ENCODE measurements around the gene MAT2A.

MAT2A gene

DNA sequence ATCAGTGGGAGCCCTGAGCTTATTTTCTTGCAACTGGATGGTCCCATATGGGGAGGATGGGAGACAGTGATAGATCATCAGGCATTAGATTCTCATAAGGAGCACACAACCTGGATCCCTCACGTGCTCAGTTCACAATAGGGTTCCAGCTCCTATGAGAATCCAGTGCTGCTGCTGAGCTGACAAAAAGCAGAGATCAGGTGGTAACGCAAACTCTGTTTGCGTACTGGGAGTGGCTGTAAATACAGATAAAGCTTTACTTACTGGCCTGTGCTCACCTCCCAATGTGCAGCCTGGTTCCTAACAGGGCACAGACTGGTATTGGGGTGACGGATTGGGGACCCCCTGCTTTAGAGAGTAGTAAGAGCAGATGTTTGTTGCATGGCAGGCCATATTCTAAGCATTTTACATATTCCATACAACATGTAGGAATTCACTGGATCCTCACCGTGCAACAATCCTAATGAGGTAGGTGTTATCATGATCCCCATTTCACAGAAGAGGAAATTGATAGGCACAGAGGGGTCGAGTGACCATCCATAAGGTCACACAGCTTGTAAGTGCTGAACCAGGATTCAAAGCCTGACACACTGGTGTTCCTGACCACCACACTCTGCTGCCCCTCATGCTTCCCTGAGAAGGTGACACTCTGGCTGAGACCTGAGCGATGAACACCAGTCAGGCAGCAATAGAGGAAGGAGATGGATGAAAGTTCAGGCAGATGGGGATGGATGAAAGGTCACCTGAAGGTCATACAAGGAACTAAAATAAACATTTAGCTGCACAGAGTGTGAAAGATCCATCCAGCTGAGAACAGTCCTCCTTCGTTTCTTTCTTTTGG lies 15.7 kb upstream of the MAT2A start:
- no peak overlapping the region for H2AK5ac ChIP-seq (ENCODE audit: low read depth, low read length)
- peaks cover 0 to 7% (median 0%) of the 10 kb centered on the region in 3 experiments for H3K27me3 ChIP-seq (ENCODE audit: control insufficient read depth in 3 of 3, insufficient read depth in 3 of 3, low read depth in 1 of 3, low read length in 3 of 3)
- WGBS, 2 donors (ENCODE audit: extremely low coverage in 2 of 2, insufficient read length in 2 of 2, insufficient replicate concordance in 1 of 2): no CpG with 5 or more reads among the region's 8 CpGs
- no peak overlapping the region for H3K4me3 ChIP-seq (ENCODE audit: low read length in 2 of 2)
- no peak overlapping the region for H3K14ac ChIP-seq (ENCODE audit: low read length)
- no peak overlapping the region for H3K27ac ChIP-seq (replicated peaks; ENCODE audit: low read length)
- H2BK12ac ChIP-seq (ENCODE audit: low read length): no peak overlapping the region
- no peak overlapping the region for H3K9ac ChIP-seq (ENCODE audit: low read depth, low read length, poor library complexity)
- no peaks in the 10 kb centered on the region for H3K79me1 ChIP-seq (ENCODE audit: low read depth, low read length)
- H2BK15ac ChIP-seq (ENCODE audit: low read length): no peak overlapping the region
- no peak overlapping the region for H3K18ac ChIP-seq (ENCODE audit: low read length)
- DNase-seq (ENCODE audit: low spot score): no peak
- H3K9me3 ChIP-seq (replicated peaks in 1 of 2; ENCODE audit: control insufficient read depth in 2 of 2, insufficient read depth in 1 of 2, low read depth in 1 of 2, low read length in 2 of 2): peaks cover 0 to 3% of the 10 kb centered on the region in 2 donors
- H2BK120ac ChIP-seq (ENCODE audit: low read depth, low read length): no peak overlapping the region
- no peak overlapping the region for H4K8ac ChIP-seq (ENCODE audit: low read depth, low read length)
- H2BK5ac ChIP-seq (ENCODE audit: low read length): no peak overlapping the region
- no peak overlapping the region for H3K4me2 ChIP-seq (ENCODE audit: insufficient read depth, low read length, poor library complexity, severe bottlenecking)
- no peaks in the 10 kb centered on the region for H3K36me3 ChIP-seq (replicated peaks in 1 of 2; ENCODE audit: control insufficient read depth in 2 of 2, insufficient read depth in 2 of 2, low read length in 2 of 2)
- H2AFZ ChIP-seq (ENCODE audit: low read length): no peak overlapping the region
- H3K23ac ChIP-seq (ENCODE audit: low read depth, low read length, poor library complexity): no peak overlapping the region
- H4K91ac ChIP-seq (ENCODE audit: low read depth, low read length, poor library complexity): no peak overlapping the region
- H3K4ac ChIP-seq (ENCODE audit: low read length): no peak overlapping the region
- H3K4me1 ChIP-seq (ENCODE audit: control insufficient read depth in 2 of 2, insufficient read depth in 1 of 2, low read depth in 1 of 2, low read length in 2 of 2): peaks cover 7 to 13% of the 10 kb centered on the region in 2 donors

DNA sequence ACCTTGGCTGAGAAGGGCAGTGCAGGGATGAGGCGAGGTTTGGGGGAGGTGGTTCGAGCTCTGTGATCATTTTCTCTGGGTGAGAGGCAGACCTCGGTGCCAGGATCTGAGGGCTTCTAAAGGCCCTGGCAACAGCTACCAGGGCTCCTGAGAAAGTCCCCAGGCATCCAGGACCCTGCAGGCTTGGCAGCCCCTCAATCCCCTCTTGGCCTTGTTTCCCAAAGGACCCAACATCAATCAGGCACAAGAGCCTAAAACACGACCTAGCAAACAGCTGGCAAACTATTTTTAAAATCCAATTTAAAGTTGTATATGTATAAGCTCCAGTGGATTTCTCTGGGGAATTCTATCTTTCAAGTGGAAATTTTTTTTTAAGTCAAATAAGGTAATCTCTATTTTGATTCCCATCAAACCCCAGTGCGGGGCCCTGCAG lies 15.0 kb upstream of the MAT2A start:
- Histone ChIP-seq H3K14ac (ENCODE audit: low read length) (no peak overlapping the region), H2BK120ac (ENCODE audit: low read depth, low read length) (no peak overlapping the region), H4K8ac (ENCODE audit: low read depth, low read length) (no peak overlapping the region), H3K9me3 (replicated peaks in 1 of 2; ENCODE audit: control insufficient read depth in 2 of 2, insufficient read depth in 1 of 2, low read depth in 1 of 2, low read length in 2 of 2) (peaks cover 0 to 1% of the 10 kb centered on the region in 2 donors), H2AFZ (ENCODE audit: low read length) (peak overlapping the region; percentile 95), H3K36me3 (replicated peaks in 1 of 2; ENCODE audit: control insufficient read depth in 2 of 2, insufficient read depth in 2 of 2, low read length in 2 of 2) (no peaks in the 10 kb centered on the region), H3K27me3 (ENCODE audit: control insufficient read depth in 3 of 3, insufficient read depth in 3 of 3, low read depth in 1 of 3, low read length in 3 of 3) (peaks cover 0 to 6% (median 0%) of the 10 kb centered on the region in 3 experiments), H2BK12ac (ENCODE audit: low read length) (no peak overlapping the region), H3K9ac (ENCODE audit: low read depth, low read length, poor library complexity) (no peak overlapping the region), H2BK5ac (ENCODE audit: low read length) (no peak overlapping the region), H3K79me1 (ENCODE audit: low read depth, low read length) (no peaks in the 10 kb centered on the region), H3K23ac (ENCODE audit: low read depth, low read length, poor library complexity) (no peak overlapping the region), H4K91ac (ENCODE audit: low read depth, low read length, poor library complexity) (no peak overlapping the region), H3K4me3 (ENCODE audit: low read length in 2 of 2) (no peak overlapping the region), H3K4me1 (ENCODE audit: control insufficient read depth in 2 of 2, insufficient read depth in 1 of 2, low read depth in 1 of 2, low read length in 2 of 2) (peaks cover 7 to 13% of the 10 kb centered on the region in 2 donors), H3K4ac (ENCODE audit: low read length) (no peak overlapping the region), H3K4me2 (ENCODE audit: insufficient read depth, low read length, poor library complexity, severe bottlenecking) (no peak overlapping the region), H3K18ac (ENCODE audit: low read length) (no peak overlapping the region), H2AK5ac (ENCODE audit: low read depth, low read length) (no peak overlapping the region), H2BK15ac (ENCODE audit: low read length) (no peak overlapping the region), H3K27ac (replicated peaks; ENCODE audit: low read length) (no peak overlapping the region)
- WGBS, 2 donors (ENCODE audit: extremely low coverage in 2 of 2, insufficient read length in 2 of 2, insufficient replicate concordance in 1 of 2): no CpG with 5 or more reads among the region's 5 CpGs
- DNase-seq (ENCODE audit: low spot score): no peak

DNA sequence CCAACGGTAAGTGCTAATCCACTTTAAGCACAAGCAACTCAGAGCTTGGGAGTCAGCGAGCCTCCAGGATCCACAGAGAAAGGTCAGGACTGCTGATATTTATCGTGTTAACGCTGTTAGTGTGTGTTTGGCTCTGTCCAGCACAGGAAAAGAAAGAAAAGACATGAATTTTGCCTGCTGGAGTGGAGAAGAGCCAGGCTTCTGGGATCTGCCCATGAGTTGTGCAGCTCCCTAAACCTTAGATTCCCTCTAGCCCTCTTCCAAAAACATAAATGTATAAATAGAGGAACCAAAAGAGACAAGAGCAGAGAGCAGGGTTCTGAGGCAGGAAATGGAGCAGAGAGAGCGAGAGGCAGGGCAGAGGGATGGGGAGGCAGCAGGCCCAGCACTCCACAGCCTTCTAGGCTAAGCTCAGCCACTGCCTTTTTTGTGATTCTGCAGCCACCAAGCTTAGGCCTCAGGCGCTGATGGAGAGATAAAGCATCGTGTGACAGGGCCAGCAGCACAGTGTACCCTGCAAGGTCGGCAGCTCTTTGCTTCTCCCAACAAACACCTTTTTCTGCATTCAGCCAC lies 14.5 kb upstream of the MAT2A start:
- peak overlapping the region; percentile 5 for H3K18ac ChIP-seq (ENCODE audit: low read length)
- no peak overlapping the region for H2BK12ac ChIP-seq (ENCODE audit: low read length)
- H2BK120ac ChIP-seq (ENCODE audit: low read depth, low read length): no peak overlapping the region
- H2BK5ac ChIP-seq (ENCODE audit: low read length): no peak overlapping the region
- no peaks in the 10 kb centered on the region for H3K36me3 ChIP-seq (replicated peaks in 1 of 2; ENCODE audit: control insufficient read depth in 2 of 2, insufficient read depth in 2 of 2, low read length in 2 of 2)
- H4K8ac ChIP-seq (ENCODE audit: low read depth, low read length): no peak overlapping the region
- H2AFZ ChIP-seq (ENCODE audit: low read length): peak overlapping the region; percentile 95
- no peak overlapping the region for H4K91ac ChIP-seq (ENCODE audit: low read depth, low read length, poor library complexity)
- H3K27ac ChIP-seq (replicated peaks; ENCODE audit: low read length): peak overlapping the region; percentile 5
- no peak overlapping the region for H3K23ac ChIP-seq (ENCODE audit: low read depth, low read length, poor library complexity)
- H3K4ac ChIP-seq (ENCODE audit: low read length): no peak overlapping the region
- peaks cover 0 to 4% (median 0%) of the 10 kb centered on the region in 3 experiments for H3K27me3 ChIP-seq (ENCODE audit: control insufficient read depth in 3 of 3, insufficient read depth in 3 of 3, low read depth in 1 of 3, low read length in 3 of 3)
- no peak overlapping the region for H2BK15ac ChIP-seq (ENCODE audit: low read length)
- no peak overlapping the region for H3K4me3 ChIP-seq (ENCODE audit: low read length in 2 of 2)
- no peak overlapping the region for H2AK5ac ChIP-seq (ENCODE audit: low read depth, low read length)
- no CpG with 5 or more reads among the region's 8 CpGs for WGBS, 2 donors (ENCODE audit: extremely low coverage in 2 of 2, insufficient read length in 2 of 2, insufficient replicate concordance in 1 of 2)
- no peaks in the 10 kb centered on the region for H3K79me1 ChIP-seq (ENCODE audit: low read depth, low read length)
- H3K9ac ChIP-seq (ENCODE audit: low read depth, low read length, poor library complexity): no peak overlapping the region
- H3K9me3 ChIP-seq (replicated peaks in 1 of 2; ENCODE audit: control insufficient read depth in 2 of 2, insufficient read depth in 1 of 2, low read depth in 1 of 2, low read length in 2 of 2): no peaks in the 10 kb centered on the region
- DNase-seq (ENCODE audit: low spot score): no peak
- H3K4me2 ChIP-seq (ENCODE audit: insufficient read depth, low read length, poor library complexity, severe bottlenecking): no peak overlapping the region
- H3K14ac ChIP-seq (ENCODE audit: low read length): no peak overlapping the region
- peaks cover 7 to 13% of the 10 kb centered on the region in 2 donors for H3K4me1 ChIP-seq (ENCODE audit: control insufficient read depth in 2 of 2, insufficient read depth in 1 of 2, low read depth in 1 of 2, low read length in 2 of 2)

DNA sequence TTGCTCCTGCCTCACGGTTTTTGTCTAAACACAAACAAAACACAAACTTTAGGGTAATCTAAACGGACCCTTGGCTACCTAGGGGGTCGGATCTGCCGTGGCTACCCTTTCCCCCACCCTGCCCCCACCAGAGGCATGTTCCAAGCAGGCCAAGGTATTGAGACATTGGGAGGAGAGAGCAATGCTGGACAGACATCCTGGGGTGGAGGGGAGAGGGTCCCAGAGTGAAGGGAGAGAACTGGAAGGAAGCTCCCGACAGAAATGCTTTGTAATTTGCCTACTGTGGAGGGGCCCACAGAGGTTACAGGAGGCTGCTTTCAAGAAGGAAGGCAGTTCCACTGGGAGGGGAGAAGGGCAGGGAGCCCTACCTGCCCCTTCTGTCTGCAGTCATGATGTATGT lies 13.9 kb upstream of the MAT2A start:
- no peak overlapping the region for H3K4me3 ChIP-seq (ENCODE audit: low read length in 2 of 2)
- H2BK5ac ChIP-seq (ENCODE audit: low read length): no peak overlapping the region
- H3K4ac ChIP-seq (ENCODE audit: low read length): no peak overlapping the region
- H4K91ac ChIP-seq (ENCODE audit: low read depth, low read length, poor library complexity): no peak overlapping the region
- H3K27ac ChIP-seq (replicated peaks; ENCODE audit: low read length): no peak overlapping the region
- H2BK12ac ChIP-seq (ENCODE audit: low read length): no peak overlapping the region
- peaks cover 7 to 13% of the 10 kb centered on the region in 2 donors for H3K4me1 ChIP-seq (ENCODE audit: control insufficient read depth in 2 of 2, insufficient read depth in 1 of 2, low read depth in 1 of 2, low read length in 2 of 2)
- no CpG with 5 or more reads among the region's 5 CpGs for WGBS, 2 donors (ENCODE audit: extremely low coverage in 2 of 2, insufficient read length in 2 of 2, insufficient replicate concordance in 1 of 2)
- no peak for DNase-seq (ENCODE audit: low spot score)
- no peaks in the 10 kb centered on the region for H3K36me3 ChIP-seq (replicated peaks in 1 of 2; ENCODE audit: control insufficient read depth in 2 of 2, insufficient read depth in 2 of 2, low read length in 2 of 2)
- H4K8ac ChIP-seq (ENCODE audit: low read depth, low read length): no peak overlapping the region
- no peak overlapping the region for H2AK5ac ChIP-seq (ENCODE audit: low read depth, low read length)
- H2BK120ac ChIP-seq (ENCODE audit: low read depth, low read length): no peak overlapping the region
- peak overlapping the region; percentile 95 for H2AFZ ChIP-seq (ENCODE audit: low read length)
- peaks cover 0 to 4% (median 0%) of the 10 kb centered on the region in 3 experiments for H3K27me3 ChIP-seq (ENCODE audit: control insufficient read depth in 3 of 3, insufficient read depth in 3 of 3, low read depth in 1 of 3, low read length in 3 of 3)
- H3K4me2 ChIP-seq (ENCODE audit: insufficient read depth, low read length, poor library complexity, severe bottlenecking): no peak overlapping the region
- no peak overlapping the region for H3K9ac ChIP-seq (ENCODE audit: low read depth, low read length, poor library complexity)
- H3K79me1 ChIP-seq (ENCODE audit: low read depth, low read length): no peaks in the 10 kb centered on the region
- no peak overlapping the region for H3K23ac ChIP-seq (ENCODE audit: low read depth, low read length, poor library complexity)
- no peaks in the 10 kb centered on the region for H3K9me3 ChIP-seq (replicated peaks in 1 of 2; ENCODE audit: control insufficient read depth in 2 of 2, insufficient read depth in 1 of 2, low read depth in 1 of 2, low read length in 2 of 2)
- peak overlapping the region; percentile 33 for H2BK15ac ChIP-seq (ENCODE audit: low read length)
- H3K14ac ChIP-seq (ENCODE audit: low read length): no peak overlapping the region
- no peak overlapping the region for H3K18ac ChIP-seq (ENCODE audit: low read length)
